NT2/D1 (cell line): Measurements from ENCODE around the gene SURF1.

Experiments used
- DNase-seq: peaks from one replicate; pipeline ENCODE4 v3.0.0-alpha.2; 2011; ENCODE audit warnings: low read depth, low spot score
- H3K27me3 ChIP-seq: 2 replicates; pipeline ENCODE4 v1.6.0; 2011; ENCODE audit warnings: mild to moderate bottlenecking; ENCODE audit not compliant: insufficient read length, insufficient read depth
- H3K36me3 ChIP-seq: 2 replicates; pipeline ENCODE4 v1.6.1; 2011; ENCODE audit warnings: mild to moderate bottlenecking, low read length, mixed read lengths; ENCODE audit not compliant: insufficient read depth, insufficient read length
- H3K4me1 ChIP-seq: 2 replicates; pipeline ENCODE4 v1.5.1; 2011; ENCODE audit not compliant: insufficient read depth, insufficient read length
- H3K4me3 ChIP-seq: 2 replicates; pipeline ENCODE4 v1.5.1; 2011; ENCODE audit warnings: low read depth; ENCODE audit not compliant: insufficient read length
- H3K9ac ChIP-seq: 2 replicates; pipeline ENCODE4 v1.6.0; 2011; ENCODE audit warnings: low read depth; ENCODE audit not compliant: insufficient read length
- H3K9me3 ChIP-seq: 2 replicates; pipeline ENCODE4 v1.5.1; 2011; ENCODE audit warnings: mild to moderate bottlenecking, low read length; ENCODE audit not compliant: insufficient read depth
- SUZ12 ChIP-seq: IDR thresholded peaks from 2 replicates; pipeline ENCODE4 v1.6.1; 2011; ENCODE audit not compliant: insufficient read length, insufficient read depth; ENCODE audit errors: extremely low read depth
- YY1 ChIP-seq: IDR thresholded peaks from 2 replicates; pipeline ENCODE4 v1.6.1; 2011; ENCODE audit not compliant: insufficient read length, insufficient read depth
- ZNF274 ChIP-seq: IDR thresholded peaks from 2 replicates; pipeline ENCODE4 v1.6.1; 2011; ENCODE audit warnings: mild to moderate bottlenecking, low read depth, low read length

The SURF1 gene

DNA sequence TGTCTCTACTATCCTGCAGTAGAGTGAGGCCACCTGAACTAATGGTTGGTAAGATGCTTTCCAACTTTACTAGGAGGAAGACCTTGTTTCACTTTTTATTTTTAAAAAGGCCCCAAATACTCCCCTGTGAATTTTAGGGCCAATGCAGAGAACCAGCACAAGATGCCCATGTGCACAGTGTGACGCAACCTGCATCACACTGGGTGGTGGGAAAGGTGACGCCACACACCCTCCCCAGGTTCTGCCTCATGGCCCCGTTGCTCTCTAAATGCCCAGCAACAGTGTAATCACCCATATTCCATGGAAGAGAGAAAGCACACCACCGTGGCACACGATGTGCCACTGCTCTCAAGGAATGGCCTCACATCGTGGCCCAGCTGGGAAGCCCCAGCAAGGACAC is 13.1 kb upstream of the SURF1 start:
- Histone ChIP-seq H3K9me3 (no peaks in the 10 kb centered on the region), H3K36me3 (peaks cover 94% of the 10 kb centered on the region), H3K4me3 (no peak overlapping the region), H3K27me3 (no peaks in the 10 kb centered on the region), H3K4me1 (peaks cover 5% of the 10 kb centered on the region), H3K9ac (no peak overlapping the region)
- TF ChIP-seq SUZ12: no peak
- TF ChIP-seq ZNF274: no peak
- TF ChIP-seq YY1: no peak
- no peak for DNase-seq

DNA sequence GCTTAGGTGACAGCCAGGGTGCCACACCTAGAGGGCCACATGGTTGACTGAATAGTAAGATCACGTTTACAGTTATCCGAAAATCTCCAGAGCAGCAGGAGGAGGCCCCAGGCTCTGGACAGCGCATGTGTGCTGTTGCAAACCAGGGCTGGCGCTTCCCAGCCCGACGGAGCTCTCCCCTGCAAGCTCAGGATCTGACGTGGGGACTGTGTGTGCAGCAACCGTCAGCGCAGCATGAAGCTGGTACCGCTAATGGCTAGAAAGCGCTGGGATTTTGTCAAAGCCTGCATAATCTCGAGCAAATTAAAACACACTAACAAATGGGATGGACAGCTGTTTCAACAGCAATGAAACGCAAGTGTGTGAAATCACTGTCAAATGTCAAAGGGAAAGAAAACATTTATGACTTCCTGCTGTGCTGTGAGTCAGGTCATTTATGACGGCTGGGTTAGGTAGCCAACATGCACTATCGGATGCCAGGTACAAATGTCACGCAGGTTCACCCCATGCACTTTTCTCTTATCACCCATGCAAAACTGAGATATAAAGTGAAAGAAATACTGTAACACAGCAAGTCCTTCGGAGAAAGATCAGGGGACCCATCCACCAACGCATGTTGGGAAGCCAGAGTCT is 12.1 kb upstream of the SURF1 start:
- peaks cover 97% of the 10 kb centered on the region for H3K36me3 ChIP-seq
- H3K9ac ChIP-seq: no peak overlapping the region
- no peak for DNase-seq
- no peak overlapping the region for H3K4me3 ChIP-seq
- H3K27me3 ChIP-seq: no peaks in the 10 kb centered on the region
- H3K9me3 ChIP-seq: no peaks in the 10 kb centered on the region
- TF ChIP-seq SUZ12: no peak
- TF ChIP-seq ZNF274: no peak
- TF ChIP-seq YY1: no peak
- peaks cover 5% of the 10 kb centered on the region for H3K4me1 ChIP-seq

DNA sequence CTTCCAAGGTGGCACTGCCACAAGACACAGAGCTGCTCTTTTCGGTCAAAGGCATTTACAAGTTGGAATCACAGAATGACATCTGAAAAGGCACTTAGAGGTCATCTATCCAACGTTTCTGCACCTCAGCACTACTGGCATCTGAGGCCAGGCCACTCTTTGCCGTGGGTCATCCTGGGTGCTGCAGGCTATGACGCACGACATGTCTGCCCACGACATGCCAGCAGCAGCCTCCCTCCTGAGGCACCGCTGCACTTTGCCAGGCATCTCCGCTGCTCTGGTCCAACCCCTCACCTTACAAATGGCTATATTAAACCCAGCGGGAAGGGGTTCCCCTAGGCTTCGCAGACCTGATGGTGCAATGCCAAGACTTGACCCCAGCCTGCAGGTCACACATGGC is 11.5 kb upstream of the SURF1 start:
- peaks cover 5% of the 10 kb centered on the region for H3K4me1 ChIP-seq
- no peaks in the 10 kb centered on the region for H3K9me3 ChIP-seq
- H3K9ac ChIP-seq: no peak overlapping the region
- no peak for TF ChIP-seq ZNF274
- no peak for DNase-seq
- peaks cover 97% of the 10 kb centered on the region for H3K36me3 ChIP-seq
- no peak overlapping the region for H3K4me3 ChIP-seq
- H3K27me3 ChIP-seq: no peaks in the 10 kb centered on the region

DNA sequence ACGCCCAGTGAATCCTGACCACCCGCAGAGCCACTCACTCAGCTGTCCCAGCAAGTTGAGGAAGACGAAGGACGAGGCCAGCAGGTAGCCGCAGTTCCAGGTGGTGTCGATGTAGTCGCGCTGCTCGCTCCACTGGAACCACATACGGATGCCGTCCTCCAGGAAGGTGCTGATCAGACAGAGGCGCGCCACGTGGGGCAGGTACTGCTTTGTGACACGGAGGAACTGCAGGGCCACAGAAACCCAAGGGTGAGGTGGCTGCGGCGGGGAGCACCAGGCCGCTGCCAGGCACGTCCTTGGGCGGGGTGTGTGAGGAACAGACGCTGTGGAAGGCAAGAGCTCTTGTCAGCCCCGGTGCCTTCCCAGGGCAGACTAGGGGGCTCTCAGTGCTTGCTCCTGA is 10.9 kb upstream of the SURF1 start:
- Histone ChIP-seq H3K27me3 (no peaks in the 10 kb centered on the region), H3K4me3 (no peak overlapping the region), H3K36me3 (peaks cover 97% of the 10 kb centered on the region), H3K9ac (no peak overlapping the region), H3K9me3 (no peaks in the 10 kb centered on the region), H3K4me1 (peaks cover 2% of the 10 kb centered on the region)
- DNase-seq: no peak
- TF ChIP-seq ZNF274 (no peak), SUZ12 (no peak), YY1 (no peak)

DNA sequence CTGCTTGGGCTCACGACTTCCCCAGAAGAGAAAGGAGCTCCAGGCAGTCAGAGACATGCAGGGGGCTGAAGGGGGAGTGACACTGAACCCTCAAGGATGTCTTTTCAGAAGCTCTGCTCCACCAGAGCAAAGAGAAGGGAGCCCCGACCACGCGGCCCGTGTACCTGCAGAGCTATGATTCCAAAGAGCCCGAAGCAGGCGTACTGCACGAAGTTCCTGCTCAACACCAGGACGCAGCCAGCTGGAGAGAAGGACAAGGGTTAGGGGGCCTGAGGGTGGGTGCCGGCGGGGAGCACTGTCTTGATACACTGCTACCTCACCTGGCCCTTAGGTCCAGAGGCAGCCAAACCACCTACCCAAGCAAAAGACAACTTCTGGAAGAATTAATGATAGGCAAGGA is 10.1 kb upstream of the SURF1 start:
- TF ChIP-seq SUZ12 (no peak), ZNF274 (no peak), YY1 (no peak)
- H3K27me3 ChIP-seq: no peaks in the 10 kb centered on the region
- no peak overlapping the region for H3K9ac ChIP-seq
- peaks cover 2% of the 10 kb centered on the region for H3K4me1 ChIP-seq
- no peak overlapping the region for H3K4me3 ChIP-seq
- no peaks in the 10 kb centered on the region for H3K9me3 ChIP-seq
- peaks cover 97% of the 10 kb centered on the region for H3K36me3 ChIP-seq
- no peak for DNase-seq

DNA sequence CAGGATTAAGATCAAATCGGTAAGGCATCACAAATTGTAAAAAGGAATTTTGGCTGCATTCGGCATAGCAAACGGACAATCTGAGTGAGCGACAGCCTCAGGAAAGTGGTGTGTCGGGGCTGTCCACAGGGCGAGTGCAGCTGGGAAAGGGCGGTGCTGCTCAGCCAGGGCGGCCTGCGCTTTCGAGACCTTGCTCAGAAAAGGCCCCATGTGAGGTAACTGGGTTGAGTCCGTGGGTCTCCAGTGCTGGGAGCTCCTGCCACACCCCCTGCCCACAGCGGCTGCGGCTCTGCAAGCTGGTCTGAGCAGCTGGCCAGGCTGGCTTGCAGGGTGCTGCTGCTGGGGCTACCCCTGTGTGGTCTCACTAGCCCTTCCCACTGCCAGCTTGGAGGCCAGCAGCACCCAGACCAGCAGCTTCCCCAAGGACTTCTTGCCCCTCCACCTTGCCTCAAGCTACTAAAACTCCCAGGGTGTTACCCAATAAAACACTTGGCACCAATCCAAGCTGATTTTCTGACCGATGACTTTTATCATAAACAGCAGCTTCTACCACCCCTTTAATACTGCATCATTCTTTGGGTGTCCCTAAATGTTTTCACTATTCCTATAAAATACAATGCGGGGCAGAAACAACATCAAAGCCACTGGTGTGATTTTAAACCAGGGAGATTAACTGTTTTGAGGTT is 6.2 kb upstream of the SURF1 start:
- Histone ChIP-seq H3K4me1 (peaks cover 15% of the 10 kb centered on the region), H3K9ac (no peak overlapping the region), H3K27me3 (no peaks in the 10 kb centered on the region), H3K36me3 (peaks cover 97% of the 10 kb centered on the region), H3K9me3 (no peaks in the 10 kb centered on the region), H3K4me3 (no peak overlapping the region)
- TF ChIP-seq ZNF274 (no peak), SUZ12 (no peak), YY1 (no peak)
- DNase-seq: no peak

DNA sequence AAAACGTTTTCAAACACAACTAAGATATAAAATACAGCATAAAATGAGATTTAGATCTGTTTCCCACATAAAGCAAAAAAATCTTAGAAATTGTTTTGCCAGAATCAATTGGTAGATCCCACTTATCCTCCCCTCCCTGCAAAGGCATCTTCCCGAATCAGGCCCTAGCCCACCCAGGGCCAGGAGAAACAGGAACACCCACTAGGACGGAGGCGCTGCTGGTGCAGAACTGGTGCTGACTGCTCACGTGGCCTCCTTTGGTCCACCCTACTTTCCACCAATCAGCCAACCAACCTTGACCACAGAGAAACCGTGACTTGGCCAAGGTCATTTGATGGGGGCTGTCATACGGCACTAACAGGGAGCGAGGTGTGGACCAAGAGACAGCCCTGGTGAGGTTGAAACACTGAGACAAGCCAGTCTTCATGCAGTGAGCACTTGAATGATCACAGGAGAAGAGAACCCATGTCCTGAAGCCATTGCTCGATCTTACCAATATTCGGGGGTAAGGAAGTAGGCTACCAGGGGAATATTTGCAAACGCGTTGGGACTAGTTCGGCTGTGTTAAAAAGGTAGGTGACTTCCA is 5.3 kb upstream of the SURF1 start:
- peaks cover 94% of the 10 kb centered on the region for H3K36me3 ChIP-seq

More for the DNA sequence above, 5.3 kb upstream of the SURF1 start:
- Histone ChIP-seq H3K4me1 (peaks cover 15% of the 10 kb centered on the region), H3K27me3 (no peaks in the 10 kb centered on the region), H3K4me3 (no peak overlapping the region), H3K9ac (no peak overlapping the region), H3K9me3 (no peaks in the 10 kb centered on the region)
- TF ChIP-seq SUZ12 (no peak), YY1 (no peak), ZNF274 (no peak)
- DNase-seq: no peak
